ENCODE data around the gene DOCK11. TPM values are rescaled to one million over a fixed set of nuclear protein-coding genes. Genes with fewer than 3 reads are reported as not detected.
"Not testable (repeated sequence)": the region's sequence is repeated elsewhere in the genome, so short reads cannot be mapped to it uniquely, and the experiment has no call there.

The DOCK11 gene
- total RNA-seq, 1 experiment from 2014 or later, result 2.7 TPM

GRCh38 chrX:118727686-118728339 lies 232.2 kb downstream of the DOCK11 start:
- Mint-ChIP-seq H3K27ac (ENCODE audit: unreplicated experiment) (peak overlapping the region; percentile 55), H3K4me1 (ENCODE audit: low read depth, unreplicated experiment) (peaks cover 19% of the 10 kb centered on the region), H3K9me3 (ENCODE audit: unreplicated experiment) (no peaks in the 10 kb centered on the region), H3K4me3 (ENCODE audit: unreplicated experiment) (peak overlapping the region; percentile 71), H3K36me3 (ENCODE audit: insufficient read depth, unreplicated experiment) (no peaks in the 10 kb centered on the region), H3K27me3 (ENCODE audit: insufficient read depth, unreplicated experiment) (no peaks in the 10 kb centered on the region)
- Histone ChIP-seq H3K4me3 (ENCODE audit: low read depth, low read length) (peak overlapping the region; percentile 64), H3K27me3 (replicated peaks; ENCODE audit: control insufficient read depth, insufficient read depth, low read length) (no peaks in the 10 kb centered on the region), H3K36me3 (ENCODE audit: control insufficient read depth, insufficient read depth, low read length) (no peaks in the 10 kb centered on the region), H3K4me1 (peaks cover 14% of the 10 kb centered on the region), H3K9me3 (no peaks in the 10 kb centered on the region)
- BruUV-seq (replicated peaks), result no TSS peak
- intact Hi-C loops (cut with micrococcal nuclease; ENCODE audit: unreplicated experiment), result loop anchor here (1.0 to 5.0 kb wide), 3 partner anchors 46 to 84 kb away; no protein-coding TSS in a partner anchor
- TF ChIP-seq CTCF (IDR thresholded peaks at IDR 0.05; ENCODE audit: insufficient read depth in 1 of 2, low read depth in 1 of 2, low read length in 1 of 2, severe bottlenecking in 1 of 2, unreplicated experiment in 1 of 2), result no peak
- DNase-seq, result peak; percentile 53 to 54
- ChIA-PET POLR2A (interaction anchor here (0.6 kb wide), 1 partner anchor 54 kb away, joined by 3 read pairs; no protein-coding TSS in a partner anchor), CTCF (no interaction called here)

DNA sequence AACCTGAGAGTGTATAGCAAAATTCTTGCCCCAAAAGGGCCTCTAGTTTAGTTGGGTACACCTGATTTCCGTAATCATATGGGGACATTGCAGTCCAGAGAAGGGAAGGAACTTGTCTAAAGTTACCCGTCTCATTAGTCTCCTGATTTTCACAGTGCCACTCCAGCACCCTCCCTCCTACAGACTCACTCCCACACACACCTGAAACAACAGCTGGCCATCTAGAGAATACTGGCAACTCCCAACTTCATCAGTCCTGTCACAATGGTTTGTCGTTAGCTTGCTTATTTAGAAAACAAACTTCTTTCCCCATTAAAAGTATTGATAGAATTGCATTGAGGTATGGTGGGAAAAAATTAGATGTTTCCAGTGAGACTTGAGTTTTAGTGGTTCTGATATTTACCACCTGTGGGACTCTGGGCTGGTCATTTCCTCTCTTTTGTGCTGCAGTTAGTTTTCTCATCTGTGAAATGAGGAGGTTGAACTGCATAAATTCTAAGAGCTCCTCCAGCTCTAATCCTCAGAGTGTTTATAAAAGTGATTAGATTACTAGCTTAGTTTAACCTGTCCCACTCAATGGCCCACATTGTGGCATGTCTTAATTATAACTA lies 233.5 kb downstream of the DOCK11 start:
- BruUV-seq (replicated peaks), result no TSS peak
- ChIA-PET POLR2A (no interaction called here), CTCF (no interaction called here)
- H3K9me3 Mint-ChIP-seq (ENCODE audit: unreplicated experiment), result no peaks in the 10 kb centered on the region
- DNase-seq, result no peak
- Histone ChIP-seq H3K4me1 (peaks cover 14% of the 10 kb centered on the region), H3K36me3 (ENCODE audit: control insufficient read depth, insufficient read depth, low read length) (no peaks in the 10 kb centered on the region), H3K9me3 (no peaks in the 10 kb centered on the region), H3K4me3 (ENCODE audit: low read depth, low read length) (no peak overlapping the region), H3K27me3 (replicated peaks; ENCODE audit: control insufficient read depth, insufficient read depth, low read length) (no peaks in the 10 kb centered on the region)
- peaks cover 19% of the 10 kb centered on the region for H3K4me1 Mint-ChIP-seq (ENCODE audit: low read depth, unreplicated experiment)
- no peak for TF ChIP-seq CTCF (IDR thresholded peaks at IDR 0.05; ENCODE audit: insufficient read depth in 1 of 2, low read depth in 1 of 2, low read length in 1 of 2, severe bottlenecking in 1 of 2, unreplicated experiment in 1 of 2)
- H3K4me3 Mint-ChIP-seq (ENCODE audit: unreplicated experiment), result peak overlapping the region; percentile 71
- H3K27ac Mint-ChIP-seq (ENCODE audit: unreplicated experiment), result no peak overlapping the region
- no peaks in the 10 kb centered on the region for H3K36me3 Mint-ChIP-seq (ENCODE audit: insufficient read depth, unreplicated experiment)
- intact Hi-C loops (cut with micrococcal nuclease; ENCODE audit: unreplicated experiment), result loop anchor here (5.0 kb wide), 2 partner anchors 47 to 62 kb away; no protein-coding TSS in a partner anchor
- no peaks in the 10 kb centered on the region for H3K27me3 Mint-ChIP-seq (ENCODE audit: insufficient read depth, unreplicated experiment)

DNA sequence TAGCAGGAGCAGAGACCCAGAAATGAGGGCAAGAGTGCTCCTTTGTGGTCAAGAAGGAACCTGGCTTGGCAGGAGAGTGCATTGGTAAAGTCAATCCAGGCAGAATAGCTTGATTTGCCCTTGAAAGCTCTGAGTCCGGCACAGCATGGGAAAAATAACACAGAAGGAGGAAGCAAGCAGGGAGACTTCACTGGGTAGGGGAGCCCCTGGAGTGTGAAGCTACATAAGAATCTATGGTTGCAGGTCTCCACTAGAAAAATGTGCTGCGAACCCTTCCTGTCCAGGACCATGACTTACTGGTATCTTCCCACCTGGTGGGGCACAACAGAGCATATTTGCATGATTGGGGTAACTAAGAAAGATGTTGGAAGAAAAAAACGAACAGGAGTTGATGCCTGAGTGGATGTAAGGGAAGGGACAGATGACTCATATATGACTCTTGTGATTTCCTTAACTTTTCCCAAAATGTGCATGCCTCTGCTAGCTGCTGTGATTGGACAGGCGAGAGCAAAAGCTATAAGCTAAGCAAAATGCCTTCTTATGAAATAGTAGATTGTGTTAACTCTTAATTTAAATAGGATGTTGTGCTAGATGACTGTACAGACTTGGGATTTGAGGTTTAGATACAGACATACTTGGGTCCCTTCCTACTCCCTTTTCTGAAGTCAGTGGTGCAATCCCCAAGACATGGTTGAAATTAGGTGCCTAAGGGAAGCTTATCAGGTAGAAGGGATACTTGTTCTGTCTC lies 235.1 kb downstream of the DOCK11 start:
- Mint-ChIP-seq H3K9me3 (ENCODE audit: unreplicated experiment) (no peaks in the 10 kb centered on the region), H3K27ac (ENCODE audit: unreplicated experiment) (no peak overlapping the region), H3K4me3 (ENCODE audit: unreplicated experiment) (no peak overlapping the region), H3K36me3 (ENCODE audit: insufficient read depth, unreplicated experiment) (no peaks in the 10 kb centered on the region), H3K4me1 (ENCODE audit: low read depth, unreplicated experiment) (peaks cover 14% of the 10 kb centered on the region), H3K27me3 (ENCODE audit: insufficient read depth, unreplicated experiment) (no peaks in the 10 kb centered on the region)
- no peak for TF ChIP-seq CTCF (IDR thresholded peaks at IDR 0.05; ENCODE audit: insufficient read depth in 1 of 2, low read depth in 1 of 2, low read length in 1 of 2, severe bottlenecking in 1 of 2, unreplicated experiment in 1 of 2)
- intact Hi-C loops (cut with micrococcal nuclease; ENCODE audit: unreplicated experiment), result no loop called here
- CTCF ChIA-PET, result no interaction called here
- Histone ChIP-seq H3K9me3 (no peaks in the 10 kb centered on the region), H3K4me3 (ENCODE audit: low read depth, low read length) (no peak overlapping the region), H3K27me3 (replicated peaks; ENCODE audit: control insufficient read depth, insufficient read depth, low read length) (no peaks in the 10 kb centered on the region), H3K4me1 (peaks cover 8% of the 10 kb centered on the region), H3K36me3 (ENCODE audit: control insufficient read depth, insufficient read depth, low read length) (no peaks in the 10 kb centered on the region)
- POLR2A ChIA-PET, result interaction anchor here (0.6 kb wide), 1 partner anchor 93 kb away, joined by 6 read pairs; no protein-coding TSS in a partner anchor
- DNase-seq, result no peak
- BruUV-seq (replicated peaks), result no TSS peak

GRCh38 chrX:118732551-118732950 lies 236.9 kb downstream of the DOCK11 start:
- H3K4me3 ChIP-seq (ENCODE audit: low read depth, low read length); H3K4me1 ChIP-seq; H3K9me3 Mint-ChIP-seq (ENCODE audit: unreplicated experiment); H3K36me3 ChIP-seq (ENCODE audit: control insufficient read depth, insufficient read depth, low read length); CTCF ChIA-PET; intact Hi-C loops (cut with micrococcal nuclease; ENCODE audit: unreplicated experiment); H3K27me3 ChIP-seq (replicated peaks; ENCODE audit: control insufficient read depth, insufficient read depth, low read length); H3K4me1 Mint-ChIP-seq (ENCODE audit: low read depth, unreplicated experiment); H3K27ac Mint-ChIP-seq (ENCODE audit: unreplicated experiment); H3K36me3 Mint-ChIP-seq (ENCODE audit: insufficient read depth, unreplicated experiment); H3K27me3 Mint-ChIP-seq (ENCODE audit: insufficient read depth, unreplicated experiment); POLR2A ChIA-PET; H3K9me3 ChIP-seq; H3K4me3 Mint-ChIP-seq (ENCODE audit: unreplicated experiment); BruUV-seq (replicated peaks); DNase-seq: not testable (repeated sequence)
